HG03095 (cell line): Measurements from ENCODE around the gene ZDHHC1.
"Not testable (repeated sequence)": the region's sequence is repeated elsewhere in the genome, so short reads cannot be mapped to it uniquely, and the experiment has no call there.

Experiments
- ATAC-seq: cut with Tn5 transposase; IDR thresholded peaks from one replicate; pipeline ENCODE4 v1.9.1; 2021; ENCODE audit warnings: moderate library complexity; ENCODE audit not compliant: unreplicated experiment

The ZDHHC1 gene

DNA sequence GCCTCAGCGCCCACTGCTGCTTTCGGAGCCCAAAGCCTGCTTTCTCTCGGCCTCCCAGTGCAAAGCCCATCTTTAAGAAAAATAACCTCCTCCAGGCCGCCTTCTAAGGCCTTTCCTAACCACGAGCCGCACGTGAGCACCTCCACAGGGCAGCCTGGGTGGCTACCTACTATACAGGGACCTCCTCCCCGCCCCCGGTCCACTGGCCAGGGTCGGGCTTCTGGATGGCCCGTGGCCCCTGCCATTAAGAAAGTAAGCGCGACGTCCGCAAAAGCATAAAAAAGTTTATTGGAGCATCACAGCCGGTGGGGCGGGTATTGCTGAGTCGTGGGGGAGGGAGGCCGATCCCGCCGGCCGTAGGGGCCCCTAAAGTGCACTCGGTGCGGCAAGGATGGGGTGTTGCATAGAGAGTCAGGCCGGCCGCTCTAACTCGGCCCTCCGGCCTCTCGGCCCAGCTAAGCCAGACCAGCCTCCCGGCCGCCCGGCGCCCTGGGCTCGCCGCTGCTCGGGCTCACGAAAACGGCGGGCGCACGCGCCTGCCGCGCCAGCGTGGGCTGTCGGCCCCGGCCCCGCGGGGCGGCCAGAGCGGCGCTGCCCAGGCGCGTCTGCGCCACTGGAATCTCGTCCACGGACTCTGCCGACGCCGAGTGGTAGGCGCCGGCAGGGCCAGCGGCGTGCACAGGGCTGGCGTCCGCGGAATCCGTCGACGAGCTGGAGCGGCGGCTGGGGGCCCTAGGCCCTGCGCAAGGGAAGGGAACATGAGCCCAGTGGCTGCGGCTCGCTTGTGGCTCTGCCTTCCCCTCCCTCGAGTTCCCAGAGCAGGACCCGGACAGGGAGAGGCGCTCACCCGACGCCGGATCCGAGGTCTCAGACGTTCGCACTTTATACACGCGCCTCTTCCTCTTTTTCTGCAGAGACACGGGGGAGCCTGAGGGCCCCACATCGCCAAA lies 21.8 kb downstream of the ZDHHC1 start:
- no peak for ATAC-seq

DNA sequence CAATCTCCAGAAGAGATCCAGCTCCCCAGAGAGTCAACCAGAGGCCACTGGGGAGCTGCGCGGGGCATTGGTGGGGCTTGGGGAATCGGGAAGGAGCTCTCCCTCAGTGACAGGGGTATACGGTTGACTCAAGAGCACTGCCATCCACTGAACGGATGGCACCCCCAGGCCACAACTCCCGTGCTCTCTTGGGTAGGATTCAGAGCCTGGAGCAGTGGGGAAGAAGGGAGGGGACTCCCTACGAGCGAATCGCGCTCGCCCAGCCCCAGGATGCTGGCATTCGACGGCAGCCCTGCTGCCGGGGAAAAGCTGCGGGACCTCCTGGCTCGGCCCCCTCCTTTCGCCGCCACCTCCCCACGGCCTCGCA lies 22.5 kb downstream of the ZDHHC1 start:
- no peak for ATAC-seq

DNA sequence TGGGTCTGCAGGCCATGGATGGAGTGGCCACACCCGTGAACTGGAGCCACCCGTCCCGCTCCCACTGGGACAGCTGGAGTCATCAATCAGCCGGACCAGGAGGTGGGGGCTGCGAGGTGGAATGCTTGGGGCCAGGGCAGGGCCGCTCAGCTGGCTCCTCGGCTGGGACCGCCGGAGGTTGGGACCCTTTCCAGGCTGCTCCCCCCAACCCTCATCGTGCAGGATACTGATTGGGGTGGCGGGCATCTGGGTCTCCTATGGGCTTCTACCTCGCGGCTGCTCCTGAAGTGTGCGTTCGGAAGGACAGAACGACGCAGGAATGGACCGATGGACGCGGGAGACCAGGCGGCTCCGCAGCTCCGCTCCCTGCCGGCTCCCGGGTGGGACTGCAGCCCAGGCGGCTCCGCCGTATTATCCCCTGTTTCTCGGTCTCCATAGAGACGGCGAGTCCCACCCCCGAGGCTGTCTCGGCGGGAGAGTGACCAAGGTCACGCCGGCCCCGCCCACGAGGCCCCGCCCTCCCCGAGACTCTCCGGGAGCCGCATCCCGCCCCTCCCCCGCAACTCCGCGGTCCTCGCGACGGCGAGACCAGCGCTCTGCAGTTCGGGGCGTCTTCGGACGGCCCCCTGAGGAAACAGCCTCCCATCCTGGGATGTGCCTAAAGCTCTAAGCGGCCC lies 23.0 kb downstream of the ZDHHC1 start, which contains the start of gene TPPP3:
Gene TPPP3 (minus strand): TSS at position 388 of the 677 bp plus-strand sequence. CDS start 2,387 bp downstream, outside the sequence.
- no peak for ATAC-seq

DNA sequence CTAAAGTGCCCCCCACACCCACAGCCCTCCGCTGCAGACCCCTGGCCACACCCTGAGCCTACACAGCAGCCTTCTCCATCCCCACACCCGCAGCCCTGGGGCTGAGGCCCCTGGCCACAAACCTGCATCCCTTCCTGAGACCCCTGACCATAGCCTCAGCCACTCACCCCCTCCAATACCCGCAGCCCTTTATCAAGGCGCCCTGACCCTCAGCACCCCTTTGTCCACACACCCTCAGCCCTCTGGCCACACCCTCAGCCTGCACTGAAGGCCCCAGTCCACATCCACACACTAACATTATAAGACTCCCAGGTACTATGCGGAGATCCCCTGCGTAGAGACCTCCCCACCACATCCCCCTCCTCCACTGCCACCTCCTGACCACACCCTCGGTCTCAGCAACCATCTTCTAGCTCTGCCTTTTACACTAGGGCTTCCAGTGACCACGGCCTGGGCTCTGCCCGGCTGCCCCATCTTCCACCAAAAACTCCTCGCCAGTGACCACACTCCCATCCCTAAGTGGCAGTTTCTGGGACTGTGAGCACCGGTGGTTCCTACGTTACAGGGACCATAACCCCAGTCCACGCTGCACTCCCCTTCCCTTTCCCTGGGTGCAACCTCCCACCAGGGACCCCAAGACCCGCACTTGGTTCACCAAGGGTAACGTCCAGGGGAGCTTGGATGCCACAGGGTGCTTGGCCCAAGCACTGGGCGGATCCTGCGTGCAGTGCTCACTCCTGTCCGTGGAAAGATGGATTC lies 23.8 kb downstream of the ZDHHC1 start:
- ATAC-seq = no peak

DNA sequence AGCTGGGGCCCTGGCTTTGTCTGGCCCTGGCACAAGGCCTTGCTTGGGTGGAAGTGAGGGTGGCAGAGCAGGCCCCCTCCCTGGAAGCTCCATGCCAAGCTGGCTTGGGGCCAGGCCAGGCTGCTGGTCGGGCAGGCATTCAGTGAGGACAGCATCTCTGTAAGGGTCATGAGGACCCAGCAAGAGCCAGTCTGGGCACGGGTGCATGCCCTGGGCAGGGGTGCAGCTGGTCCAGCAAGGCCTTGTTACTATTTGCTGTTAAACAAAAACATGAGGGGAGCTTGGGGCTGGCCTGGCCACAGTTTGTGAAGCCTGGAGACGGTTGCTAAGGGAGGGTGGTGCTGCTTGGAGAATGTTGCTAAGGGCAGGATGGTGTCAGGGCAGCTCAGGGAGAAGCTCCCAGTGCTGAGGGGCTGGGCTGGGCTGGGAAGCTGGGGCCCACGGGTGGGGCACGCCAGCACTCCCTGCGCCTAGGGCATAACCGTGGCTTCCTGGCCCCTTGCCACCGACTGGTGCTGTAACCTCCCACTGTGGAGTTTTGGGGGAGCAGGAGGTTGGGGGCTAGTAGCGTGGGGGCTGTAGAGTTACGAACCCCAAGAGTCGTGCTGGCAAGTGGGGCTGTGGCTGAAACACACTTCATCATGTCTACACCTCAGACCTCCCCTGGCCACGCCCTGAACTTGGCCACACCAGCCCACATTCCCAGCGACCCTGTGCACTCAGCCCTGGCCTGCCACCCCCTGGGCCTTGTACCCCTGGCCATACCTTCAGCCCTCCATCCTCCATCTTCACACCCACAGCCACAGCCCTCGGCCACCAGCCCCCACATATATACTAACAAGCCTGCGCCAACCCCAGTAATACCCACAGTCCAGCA lies 24.6 kb downstream of the ZDHHC1 start:
- ATAC-seq = no peak

DNA sequence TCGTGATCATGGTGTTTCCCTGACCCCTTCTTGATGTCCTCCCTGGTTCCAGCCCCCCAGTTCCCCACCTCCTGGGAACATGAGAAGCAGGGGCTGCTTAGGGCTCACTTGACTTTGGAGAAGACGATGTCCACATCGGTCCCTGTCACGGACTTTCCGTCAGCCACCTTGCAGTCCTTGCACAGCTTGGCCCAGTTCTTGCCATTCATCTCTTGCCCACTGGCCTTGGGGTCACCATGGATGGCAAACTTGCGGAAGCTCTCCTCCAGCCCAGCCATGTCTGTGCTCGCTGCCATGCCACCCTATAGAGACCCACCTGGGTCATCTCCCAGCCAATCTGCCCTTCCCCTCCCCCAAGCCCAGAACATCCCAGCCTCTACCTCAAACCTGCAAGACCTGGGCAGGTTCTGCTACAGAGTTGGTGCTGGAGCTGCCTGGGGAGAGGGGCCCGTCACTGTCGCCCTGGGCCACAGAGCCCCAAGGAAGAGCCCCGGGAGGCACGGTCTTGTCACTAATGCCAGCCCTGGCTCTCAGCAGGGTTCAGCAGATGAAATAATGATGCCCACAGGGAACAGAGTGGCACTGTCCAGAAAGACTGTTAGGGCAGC lies 25.4 kb downstream of the ZDHHC1 start:
- no peak for ATAC-seq

DNA sequence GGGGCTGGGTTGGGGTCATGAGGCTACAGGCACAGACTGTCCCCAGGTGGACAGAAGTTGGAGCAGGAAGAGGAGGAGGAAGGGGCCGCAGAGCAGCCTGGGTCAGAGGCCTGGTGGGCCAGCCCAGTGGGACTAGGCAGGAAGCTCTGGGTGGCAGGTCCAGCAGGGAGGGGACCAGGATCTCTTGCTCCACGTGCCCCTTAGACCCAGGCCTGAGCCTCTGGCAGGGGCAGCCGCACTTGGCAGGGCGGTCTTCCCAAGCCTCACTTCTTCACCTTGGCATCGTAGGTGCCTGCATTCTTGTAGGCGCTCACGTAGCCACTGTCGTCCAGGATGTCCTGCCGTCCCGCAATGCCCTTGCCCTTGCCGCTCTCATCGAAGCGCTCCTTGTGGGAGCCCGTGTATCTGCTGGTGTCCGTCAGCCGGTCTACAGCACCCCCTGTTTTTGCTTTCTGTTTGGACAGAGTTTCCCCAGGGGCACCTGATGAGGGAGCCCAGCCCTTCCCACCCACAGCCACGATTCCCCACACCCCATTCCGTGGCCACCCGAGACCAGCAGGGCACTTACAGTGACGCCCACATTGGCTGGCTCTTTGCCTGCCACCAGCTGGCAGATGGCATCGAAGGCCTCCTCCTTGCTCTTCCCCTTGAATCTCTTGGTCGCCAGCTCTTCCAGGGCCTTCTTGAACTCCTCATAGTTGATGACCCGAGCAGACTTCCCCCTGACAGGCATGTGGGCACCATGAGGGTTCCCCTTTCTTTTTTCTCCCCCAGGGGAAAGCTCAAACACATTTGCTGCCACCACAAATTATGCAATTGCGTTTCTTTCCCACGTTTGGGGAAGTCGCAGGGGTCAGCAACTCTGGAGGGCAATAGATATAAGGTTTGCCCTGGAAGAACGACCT lies 26.1 kb downstream of the ZDHHC1 start:
- ATAC-seq = no peak

DNA sequence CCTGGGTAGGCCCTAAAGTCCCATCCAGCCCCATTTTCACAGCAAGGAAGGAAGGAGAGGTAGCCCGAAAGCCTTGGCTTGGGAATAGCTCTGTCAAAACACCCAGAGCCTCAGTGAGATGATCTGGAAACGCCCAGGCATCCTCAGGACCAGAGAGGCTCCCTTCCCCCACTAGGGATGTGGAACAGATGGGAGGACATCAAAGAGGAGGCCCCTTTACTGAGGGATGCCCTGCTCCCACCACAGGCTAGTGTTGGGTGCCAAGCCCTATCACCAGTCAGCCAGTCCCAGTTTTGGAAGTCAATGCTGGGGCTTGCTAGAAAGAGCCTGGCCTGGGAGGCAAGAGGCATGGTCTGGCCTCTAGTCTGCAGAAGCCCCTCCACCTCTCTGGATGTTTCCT lies 27.7 kb downstream of the ZDHHC1 start:
- ATAC-seq = no peak

DNA sequence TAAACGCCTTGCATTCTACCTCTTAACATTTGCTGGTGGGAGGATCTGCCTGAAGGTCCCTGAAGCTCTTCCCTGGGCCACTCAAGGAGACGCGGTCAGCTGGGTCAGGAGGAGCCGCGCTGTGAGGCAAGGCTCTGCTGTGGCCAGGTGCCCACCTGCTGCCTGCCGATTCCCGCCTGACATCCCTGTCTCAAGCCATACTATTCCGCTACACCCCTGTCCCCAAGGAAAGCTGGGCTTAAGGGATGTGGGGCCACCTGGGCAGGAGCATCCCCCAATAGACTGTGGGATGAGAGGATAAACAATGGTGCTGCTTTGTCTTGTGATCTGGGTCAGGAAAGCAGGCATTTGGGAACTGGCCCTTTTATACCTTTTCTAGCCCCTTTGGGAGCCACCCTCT lies 28.1 kb downstream of the ZDHHC1 start:
- no peak for ATAC-seq

DNA sequence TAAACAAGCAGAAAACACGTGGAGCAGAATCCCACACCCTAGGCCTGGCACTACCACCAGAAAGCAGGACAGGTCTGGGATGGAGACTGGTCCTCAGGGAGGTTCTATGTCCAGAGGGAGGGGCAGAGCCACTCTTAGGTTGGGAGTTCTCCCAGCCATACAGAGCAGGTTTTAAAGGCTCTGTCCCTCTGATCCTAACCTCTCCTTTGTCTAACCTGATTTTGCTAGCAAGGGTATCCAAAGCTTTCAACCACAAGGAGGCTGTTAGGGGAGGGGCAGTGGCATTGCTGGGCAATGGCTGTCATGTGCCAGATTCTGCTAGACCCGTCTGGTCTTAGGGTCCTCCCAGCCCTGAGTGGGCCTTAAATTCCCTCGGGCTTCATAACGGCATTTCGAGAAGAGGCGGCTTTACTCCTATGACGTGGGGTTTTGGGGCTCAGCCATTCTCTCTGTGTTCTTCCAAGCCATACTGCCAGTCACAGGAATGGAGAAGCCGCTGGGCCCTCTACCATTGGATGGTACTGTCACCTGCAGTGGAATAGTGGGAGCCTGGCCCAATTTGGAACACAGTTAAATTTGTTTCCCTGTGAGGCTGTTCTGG lies 28.7 kb downstream of the ZDHHC1 start:
- no peak for ATAC-seq

DNA sequence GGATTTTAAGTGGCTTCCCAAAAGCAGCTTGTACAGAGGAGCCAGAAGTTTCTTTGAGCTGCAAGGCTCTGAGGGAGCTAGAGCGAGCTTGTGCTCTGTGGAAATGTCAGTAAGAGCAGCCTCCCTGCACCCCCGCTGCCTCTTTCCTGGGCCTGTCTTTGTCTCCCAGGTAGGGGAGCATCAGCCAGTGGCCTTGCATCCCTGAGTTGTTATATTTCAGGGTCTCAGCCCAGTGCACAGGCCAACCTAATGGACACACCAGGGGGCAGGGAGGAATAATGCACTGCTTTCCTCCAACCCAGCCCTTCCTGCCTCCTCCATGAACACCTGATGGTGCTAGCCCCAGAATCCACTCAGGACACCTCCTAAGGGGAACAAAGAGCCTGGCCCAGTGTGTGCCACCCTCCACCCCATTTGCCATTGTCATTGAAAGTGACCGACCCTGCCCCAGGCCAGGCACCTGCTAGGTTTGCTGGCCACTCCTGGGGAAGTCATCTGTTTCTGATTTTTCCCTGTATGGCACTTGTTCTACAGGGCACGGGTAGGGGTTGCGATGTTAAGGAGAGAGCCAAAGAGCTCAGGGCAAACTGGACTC lies 29.3 kb downstream of the ZDHHC1 start:
- no peak for ATAC-seq

DNA sequence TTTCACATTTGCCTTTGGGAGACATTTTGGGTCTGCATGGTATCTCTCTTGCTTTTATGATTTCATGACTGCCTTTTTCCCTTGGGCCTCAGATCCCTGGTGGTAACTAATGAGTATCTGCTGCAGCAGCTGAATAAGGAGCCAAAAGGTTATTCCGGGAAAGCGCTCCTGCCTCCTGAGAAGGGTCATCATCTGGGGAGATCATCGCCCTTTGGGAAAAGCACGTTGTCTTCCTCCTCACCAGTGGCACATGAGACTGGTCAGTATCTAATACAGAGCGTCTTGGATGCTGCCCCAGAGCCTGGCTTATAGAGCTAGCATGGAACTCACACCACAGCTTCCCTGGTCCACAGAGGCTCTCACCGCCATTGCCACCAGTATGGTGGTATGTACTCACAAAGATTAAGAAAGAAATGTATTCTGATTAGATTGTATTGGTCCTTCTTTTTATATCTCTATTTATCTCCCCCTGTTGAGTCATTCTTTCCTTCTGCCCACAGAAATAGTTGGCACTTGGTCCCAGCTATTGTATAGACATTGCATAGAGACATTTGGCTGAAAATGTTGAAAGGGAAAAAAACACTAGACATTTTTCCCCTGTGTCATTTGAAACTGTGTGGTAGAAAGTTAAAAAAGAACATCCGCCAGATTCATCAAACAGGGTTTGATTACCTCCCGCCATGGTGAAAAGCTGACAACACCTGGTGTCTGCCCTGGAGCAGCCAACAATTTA lies 31.3 kb downstream of the ZDHHC1 start:
- ATAC-seq = no peak

DNA sequence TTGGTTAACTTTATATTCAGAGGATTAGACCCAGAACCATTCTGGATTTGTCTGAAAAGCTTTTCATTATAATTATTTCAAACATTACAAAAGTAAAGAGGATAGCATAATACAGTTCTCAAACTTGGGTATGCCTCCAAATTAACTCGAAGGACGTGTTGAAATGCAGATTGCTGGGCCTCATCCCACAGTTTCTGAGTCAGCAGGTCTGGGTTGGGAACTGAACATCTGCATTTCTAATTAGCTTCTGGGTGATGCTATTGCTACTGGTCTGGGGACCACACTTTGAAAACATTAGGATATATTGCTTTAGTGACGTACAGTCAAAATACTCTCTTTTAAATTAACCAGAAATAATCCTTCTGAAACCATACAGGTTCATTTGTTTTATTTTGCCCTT lies 33.0 kb downstream of the ZDHHC1 start:
- ATAC-seq = no peak

DNA sequence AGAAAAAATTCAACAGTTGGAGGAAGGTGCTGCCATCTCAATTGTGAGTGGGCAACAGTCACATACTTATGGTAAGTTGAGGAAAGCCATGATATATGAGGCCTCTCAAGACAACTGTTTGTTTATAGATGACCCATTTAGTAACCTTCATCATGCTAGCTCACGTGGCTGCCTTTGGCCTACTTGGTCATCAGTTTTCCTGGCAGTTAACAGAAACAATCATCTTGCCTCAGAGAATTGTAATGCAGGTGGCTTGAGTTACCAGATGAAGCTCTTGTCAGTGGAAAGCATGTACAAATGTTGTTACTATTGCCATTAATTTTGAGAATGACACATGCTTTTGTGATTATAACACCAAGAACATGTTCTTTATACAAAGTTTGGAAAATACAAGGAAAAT lies 37.6 kb downstream of the ZDHHC1 start:
- ATAC-seq = no peak

DNA sequence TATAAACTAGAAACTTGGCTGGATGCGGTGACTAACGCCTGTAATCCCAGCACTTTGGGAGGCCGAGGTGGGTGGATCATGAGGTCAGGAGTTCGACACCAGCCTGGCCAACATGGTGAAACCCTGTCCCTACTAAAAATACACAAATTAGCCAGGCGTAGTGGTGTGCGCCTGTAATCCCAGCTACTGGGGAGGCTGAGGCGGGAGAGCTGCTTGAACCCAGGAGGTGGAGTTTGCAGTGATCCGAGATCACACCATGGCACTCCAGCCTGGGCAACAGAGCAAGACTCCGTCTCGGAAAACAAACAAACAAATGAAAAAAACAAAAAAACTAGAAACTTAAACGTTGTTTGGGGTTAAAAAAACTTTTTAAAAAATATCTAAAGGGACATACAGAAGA lies 40.3 kb downstream of the ZDHHC1 start:
- not testable (repeated sequence) for ATAC-seq

DNA sequence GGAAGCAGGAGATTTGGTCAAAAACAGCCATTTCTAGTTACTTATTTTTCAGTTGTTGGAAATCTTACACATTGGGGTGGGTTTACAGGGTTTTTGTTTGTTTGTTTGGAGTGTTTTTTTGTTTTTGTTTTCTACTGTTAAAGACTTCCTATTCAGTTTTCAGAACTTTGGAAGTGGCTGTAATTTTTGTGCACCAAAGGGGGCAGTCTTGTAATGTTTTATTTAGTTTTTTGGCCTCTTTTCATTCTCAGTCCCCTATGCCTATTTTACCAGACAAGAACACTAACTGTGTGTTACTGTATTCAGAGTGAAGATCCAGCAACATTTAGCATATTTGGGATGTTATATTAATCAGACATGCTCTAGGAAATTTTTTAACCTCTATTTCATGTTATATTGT lies 43.6 kb downstream of the ZDHHC1 start:
- no peak for ATAC-seq

DNA sequence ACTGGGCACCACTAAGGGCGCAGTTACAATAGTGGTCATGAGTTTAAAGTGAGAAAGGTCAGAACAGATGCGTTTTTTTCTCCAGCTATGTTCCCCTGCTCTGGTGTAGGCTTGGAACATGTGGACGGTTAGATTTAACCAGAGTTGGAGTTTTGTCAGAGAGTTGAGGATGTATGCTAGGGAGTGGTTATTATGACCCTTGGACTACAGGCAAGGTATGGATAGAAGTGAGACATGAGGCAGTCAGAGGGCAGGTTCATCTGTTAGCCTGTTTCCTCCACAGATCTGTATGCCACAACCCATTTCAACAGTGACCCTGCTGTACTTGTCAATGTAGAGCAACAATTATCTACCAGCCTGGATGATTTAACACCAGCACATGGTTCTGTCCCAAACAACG lies 45.6 kb downstream of the ZDHHC1 start:
- no peak for ATAC-seq
